ENCODE measurements around the gene RGS3.

RGS3 gene

DNA sequence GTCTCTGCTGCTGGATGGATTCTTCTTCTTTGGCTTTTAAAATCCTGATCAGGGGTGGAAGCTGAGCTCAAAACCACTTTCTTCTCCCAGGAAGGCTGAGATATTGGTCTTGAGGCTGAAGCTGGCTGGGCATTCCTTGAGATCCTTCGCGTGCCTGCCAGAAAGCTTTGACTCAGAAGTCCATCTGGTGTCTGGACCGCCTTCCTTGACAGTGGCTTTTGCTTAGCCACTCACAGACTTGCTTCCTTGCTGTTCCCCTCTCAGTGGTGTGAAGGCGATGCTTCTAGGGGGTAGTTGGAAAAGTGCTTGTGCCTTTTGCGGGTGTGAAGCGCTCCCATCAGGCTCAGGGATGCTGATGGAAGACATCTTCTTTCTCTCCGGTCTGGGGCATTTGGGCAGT lies 45.9 kb downstream of the RGS3 start:
- ATAC-seq = peak; percentile 25; the same call in 2 of the 3 replicates
- TF ChIP-seq ZNF565 (CRISPR knock-in tag; conservative IDR thresholded peaks at IDR 0.05; ENCODE audit: low read depth) (no peak), OSR1 (CRISPR knock-in tag; IDR thresholded peaks at IDR 0.05) (no peak), TOX (CRISPR knock-in tag; IDR thresholded peaks at IDR 0.05; ENCODE audit: borderline replicate concordance) (no peak), BACH2 (CRISPR knock-in tag; IDR thresholded peaks at IDR 0.05; ENCODE audit: borderline replicate concordance) (no peak), CSRNP3 (CRISPR knock-in tag; IDR thresholded peaks at IDR 0.05) (no peak), ZFP3 (CRISPR knock-in tag; IDR thresholded peaks at IDR 0.05) (no peak), RARB (CRISPR knock-in tag; IDR thresholded peaks at IDR 0.05) (no peak), ZNF8 (CRISPR knock-in tag; IDR thresholded peaks at IDR 0.05) (no peak), GLIS3 (CRISPR knock-in tag; IDR thresholded peaks at IDR 0.05) (no peak), ESRRG (CRISPR knock-in tag; IDR thresholded peaks at IDR 0.05) (no peak), PATZ1 (CRISPR knock-in tag; IDR thresholded peaks at IDR 0.05; ENCODE audit: borderline replicate concordance) (no peak), ARNTL (CRISPR knock-in tag; IDR thresholded peaks at IDR 0.05; ENCODE audit: borderline replicate concordance, low read depth) (no peak), CREB5 (CRISPR knock-in tag; IDR thresholded peaks at IDR 0.05; ENCODE audit: low read depth) (no peak), ZNF70 (CRISPR knock-in tag; IDR thresholded peaks at IDR 0.05) (no peak), ZFP30 (CRISPR knock-in tag; IDR thresholded peaks at IDR 0.05) (no peak), POU6F1 (CRISPR knock-in tag; IDR thresholded peaks at IDR 0.05; ENCODE audit: borderline replicate concordance, low read depth) (no peak)

DNA sequence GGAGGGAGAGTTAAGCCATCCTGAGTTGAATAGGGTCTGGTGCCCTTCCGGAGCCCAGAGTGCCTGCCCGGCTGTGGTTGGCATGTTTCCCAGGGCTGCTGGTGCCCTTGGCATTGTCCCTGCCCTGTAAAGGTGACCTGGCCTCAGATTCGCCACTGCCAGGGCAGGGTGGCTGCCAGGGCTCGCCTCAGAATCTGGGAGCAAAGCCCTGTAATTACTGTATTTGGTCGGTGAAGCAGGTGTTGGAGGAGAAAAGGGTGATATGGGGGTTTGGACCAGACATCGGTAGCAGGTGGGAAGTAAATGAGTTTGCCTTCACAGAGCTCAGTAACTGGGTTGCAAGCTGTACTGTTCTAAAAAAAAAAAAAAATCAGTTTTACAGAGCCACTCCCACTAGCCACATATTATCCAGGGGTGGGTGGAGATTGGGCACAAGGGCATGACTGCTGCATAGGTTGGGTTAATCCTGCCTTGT lies 47.6 kb downstream of the RGS3 start:
- no peak; the same call in 2 of the 3 replicates for ATAC-seq
- no peak for TF ChIP-seq SNAI2 (CRISPR knock-in tag; IDR thresholded peaks at IDR 0.05)
- TF ChIP-seq RARB (CRISPR knock-in tag; IDR thresholded peaks at IDR 0.05) = no peak
- no peak for TF ChIP-seq POU6F1 (CRISPR knock-in tag; IDR thresholded peaks at IDR 0.05; ENCODE audit: borderline replicate concordance, low read depth)
- TF ChIP-seq ZC3H10 (CRISPR knock-in tag; IDR thresholded peaks at IDR 0.05) = no peak
- no peak for TF ChIP-seq ZFP30 (CRISPR knock-in tag; IDR thresholded peaks at IDR 0.05)
- no peak for TF ChIP-seq PPARA (CRISPR knock-in tag; IDR thresholded peaks at IDR 0.05; ENCODE audit: borderline replicate concordance)
- no peak for TF ChIP-seq ZNF8 (CRISPR knock-in tag; IDR thresholded peaks at IDR 0.05)
- no peak for TF ChIP-seq BACH2 (CRISPR knock-in tag; IDR thresholded peaks at IDR 0.05; ENCODE audit: borderline replicate concordance)
- TF ChIP-seq ZNF565 (CRISPR knock-in tag; conservative IDR thresholded peaks at IDR 0.05; ENCODE audit: low read depth) = no peak
- no peak for TF ChIP-seq TOX (CRISPR knock-in tag; IDR thresholded peaks at IDR 0.05; ENCODE audit: borderline replicate concordance)
- no peak for TF ChIP-seq ZFP3 (CRISPR knock-in tag; IDR thresholded peaks at IDR 0.05)
- TF ChIP-seq ZNF70 (CRISPR knock-in tag; IDR thresholded peaks at IDR 0.05) = no peak
- TF ChIP-seq ARNTL (CRISPR knock-in tag; IDR thresholded peaks at IDR 0.05; ENCODE audit: borderline replicate concordance, low read depth) = no peak
- no peak for TF ChIP-seq OSR1 (CRISPR knock-in tag; IDR thresholded peaks at IDR 0.05)
- TF ChIP-seq TCF4 (CRISPR knock-in tag; IDR thresholded peaks at IDR 0.05; ENCODE audit: borderline replicate concordance) = no peak
- TF ChIP-seq CSRNP3 (CRISPR knock-in tag; IDR thresholded peaks at IDR 0.05) = no peak
- no peak for TF ChIP-seq CSDC2 (CRISPR knock-in tag; IDR thresholded peaks at IDR 0.05)
